A549 (cell line): ENCODE data around the gene MYOZ3. TPM values are rescaled to one million over a fixed set of nuclear protein-coding genes. Genes with fewer than 3 reads are reported as not detected.
A peak's percentile ranks its signal among the peaks of the same experiment; 100 is the strongest.

Experiments
- ATAC-seq, 2 experiments: fragments of 200-7000 bp in 1 of 2; fragments of >200 bp in 1 of 2; cut with Nextera tagmentation in 1 of 2; cut with Tn5 transposase in 1 of 2; 3 replicates each; pipeline versions ENCODE4 v1.8.0 to v1.9.1; 2018 to 2020; ENCODE audit warnings: mild to moderate bottlenecking in 1 of 2, moderate library complexity in 1 of 2
- CTCF ChIA-PET: fragments of 300-600 bp; sonication (Branson Sonifier 250); formaldehyde crosslinking; extraction: SDS; loops from one replicate; lab custom pipeline; 2021; ENCODE audit warnings: antibody characterized with exemption, inconsistent platforms; lab: Yijun Ruan, JAX
- POLR2A ChIA-PET: fragments of 350-600 bp; formaldehyde crosslinking; extraction: SDS; loops from one replicate; lab custom pipeline; 2021; ENCODE audit warnings: antibody characterized with exemption, inconsistent platforms; lab: Yijun Ruan, JAX
- DNase-seq, 2 experiments: peaks; one replicate each; pipeline versions ENCODE4 v3.0.0 to v3.0.0-alpha.2; 2011 to 2016; ENCODE audit warnings: low read depth in 1 of 2, low spot score in 1 of 2
- FAIRE-seq: peaks from 2 replicates; lab custom pipeline; 2011; peaks lifted over from hg19 to GRCh38; lab: Jason Lieb, UNC
- H3K27ac ChIP-seq, 2 experiments: fragments of >200 bp; sonication (Bioruptor Twin); formaldehyde crosslinking; 3 replicates each; pipeline ENCODE4 v1.5.1; 2016 to 2017
- H3K4me1 ChIP-seq: fragments of >200 bp; sonication (Bioruptor Twin); formaldehyde crosslinking; 3 replicates; pipeline ENCODE4 v1.6.1; 2016
- H3K4me2 ChIP-seq: fragments of >200 bp; sonication (Bioruptor Twin); formaldehyde crosslinking; 3 replicates; pipeline ENCODE4 v1.6.1; 2016
- H3K4me3 ChIP-seq: fragments of >200 bp; sonication (Bioruptor Twin); formaldehyde crosslinking; 3 replicates; pipeline ENCODE4 v1.5.1; 2016
- H3K9me3 ChIP-seq: fragments of >200 bp; sonication (Bioruptor Twin); formaldehyde crosslinking; 3 replicates; pipeline ENCODE4 v1.6.1; 2016
- BHLHE40 ChIP-seq: IDR thresholded peaks from 2 replicates; pipeline ENCODE4 v1.6.1; 2012; ENCODE audit warnings: low read depth, low read length, inconsistent platforms
- CBX8 ChIP-seq: fragments of 200-600 bp; sonication (generic); IDR thresholded peaks from 2 replicates; pipeline ENCODE4 v1.6.1; 2016
- CEBPB ChIP-seq, 2 experiments: fragments of >200 bp in 1 of 2; sonication (Bioruptor Twin) in 1 of 2; formaldehyde crosslinking in 1 of 2; IDR thresholded peaks; 2 replicates each; pipeline ENCODE4 v1.6.1; 2012 to 2016
- CHD2 ChIP-seq: fragments of 150-350 bp; IDR thresholded peaks from 2 replicates; pipeline ENCODE4 v1.6.1; 2014; ENCODE audit warnings: low read length; ENCODE audit not compliant: partially characterized antibody
- CHD4 ChIP-seq: fragments of 200-600 bp; sonication (generic); IDR thresholded peaks from 2 replicates; pipeline ENCODE4 v1.6.1; 2016; ENCODE audit warnings: antibody characterized with exemption, mild to moderate bottlenecking, borderline replicate concordance
- CTCF ChIP-seq: fragments of >200 bp; sonication (Bioruptor Twin); formaldehyde crosslinking; IDR thresholded peaks from 3 replicates; pipeline ENCODE4 v1.5.1; 2016
- EHF ChIP-seq: fragments of 250-450 bp; sonication (Bioruptor Pico); IDR thresholded peaks from 2 replicates; pipeline ENCODE4 v1.5.0; 2020; ENCODE audit warnings: mild to moderate bottlenecking
- EHMT2 ChIP-seq: fragments of 200-600 bp; sonication (generic); IDR thresholded peaks from 2 replicates; pipeline ENCODE4 v1.6.1; 2016; ENCODE audit warnings: antibody characterized with exemption, low read depth, mild to moderate bottlenecking, moderate library complexity
- ELK1 ChIP-seq: fragments of 150-350 bp; IDR thresholded peaks from 2 replicates; pipeline ENCODE4 v1.6.1; 2014; ENCODE audit warnings: low read depth, mild to moderate bottlenecking, low read length
- EP300 ChIP-seq, 2 experiments: fragments of >200 bp; sonication (Bioruptor Twin); formaldehyde crosslinking; IDR thresholded peaks; 2 replicates in 1 of 2; 3 replicates in 1 of 2; pipeline ENCODE4 v1.6.1; 2016 to 2017
- FOSL2 ChIP-seq, 2 experiments: fragments of 450-650 bp in 1 of 2; fragments of >200 bp in 1 of 2; sonication (Bioruptor Twin) in 1 of 2; formaldehyde crosslinking; IDR thresholded peaks; 2 replicates each; pipeline versions ENCODE4 v1.5.0 to v1.6.1; 2016 to 2020; ENCODE audit warnings: mild to moderate bottlenecking in 1 of 2, moderate library complexity in 1 of 2
- GATA3 ChIP-seq: IDR thresholded peaks from 2 replicates; pipeline ENCODE4 v1.6.1; 2012; ENCODE audit warnings: borderline replicate concordance
- HDAC2 ChIP-seq: fragments of 200-600 bp; sonication (generic); IDR thresholded peaks from 2 replicates; pipeline ENCODE4 v1.6.1; 2016
- HEYL ChIP-seq: fragments of 250-450 bp; sonication (Bioruptor Pico); IDR thresholded peaks from 2 replicates; pipeline ENCODE4 v1.8.0; 2021; ENCODE audit warnings: mild to moderate bottlenecking, moderate library complexity
- HOXA7 ChIP-seq: fragments of 250-450 bp; sonication (Bioruptor Pico); IDR thresholded peaks from 2 replicates; pipeline ENCODE4 v1.5.0; 2020; ENCODE audit warnings: mild to moderate bottlenecking, moderate library complexity
- HOXB5 ChIP-seq: fragments of 250-450 bp; sonication (Bioruptor Pico); IDR thresholded peaks from 2 replicates; pipeline ENCODE4 v1.5.0; 2020; ENCODE audit warnings: mild to moderate bottlenecking, moderate library complexity
- JUN ChIP-seq, 2 experiments: fragments of >200 bp; sonication (Bioruptor Twin); formaldehyde crosslinking; IDR thresholded peaks; 2 replicates in 1 of 2; 3 replicates in 1 of 2; pipeline ENCODE4 v1.6.1; 2016 to 2017
- JUNB ChIP-seq: fragments of >200 bp; sonication (Bioruptor Twin); formaldehyde crosslinking; IDR thresholded peaks from 2 replicates; pipeline ENCODE4 v1.6.1; 2016
- MAFK ChIP-seq: fragments of 450-650 bp; IDR thresholded peaks from 2 replicates; pipeline ENCODE4 v1.6.1; 2014; ENCODE audit not compliant: partially characterized antibody
- MAX ChIP-seq: IDR thresholded peaks from 2 replicates; pipeline ENCODE4 v1.6.1; 2012
- MAZ ChIP-seq: fragments of 150-350 bp; IDR thresholded peaks from 2 replicates; pipeline ENCODE4 v1.6.1; 2014; ENCODE audit warnings: antibody characterized with exemption, low read depth, low read length, borderline replicate concordance
- NR3C1 ChIP-seq: fragments of >200 bp; sonication (Bioruptor Twin); formaldehyde crosslinking; IDR thresholded peaks from 3 replicates; pipeline ENCODE4 v1.6.1; 2017
- PBX3 ChIP-seq: IDR thresholded peaks from 2 replicates; pipeline ENCODE4 v1.6.1; 2012
- PHF8 ChIP-seq: fragments of 200-600 bp; sonication (generic); IDR thresholded peaks from 2 replicates; pipeline ENCODE4 v1.6.1; 2016; ENCODE audit warnings: low read depth, mild to moderate bottlenecking, antibody characterized with exemption, moderate library complexity, borderline replicate concordance
- POLR2AphosphoS2 ChIP-seq: conservative IDR thresholded peaks from 2 replicates; pipeline ENCODE4 v1.6.1; 2012; ENCODE audit warnings: low read length, improper control_type of control experiment, inconsistent platforms
- RAD21 ChIP-seq, 2 experiments: fragments of >200 bp in 1 of 2; sonication (Bioruptor Twin) in 1 of 2; formaldehyde crosslinking in 1 of 2; IDR thresholded peaks in 1 of 2; conservative IDR thresholded peaks in 1 of 2; 2 replicates in 1 of 2; 3 replicates in 1 of 2; pipeline ENCODE4 v1.6.1; 2012 to 2018; ENCODE audit warnings: inconsistent platforms in 1 of 2
- RARB ChIP-seq: fragments of 250-450 bp; sonication (Bioruptor Pico); IDR thresholded peaks from 2 replicates; pipeline ENCODE4 v1.8.0; 2021; ENCODE audit warnings: mild to moderate bottlenecking, moderate library complexity
- REST ChIP-seq: fragments of 200-600 bp; sonication (generic); IDR thresholded peaks from 2 replicates; pipeline ENCODE4 v1.6.1; 2016; ENCODE audit warnings: antibody characterized with exemption, mild to moderate bottlenecking, moderate library complexity
- RFX5 ChIP-seq: fragments of 450-650 bp; IDR thresholded peaks from 2 replicates; pipeline ENCODE4 v1.7.1; 2014; ENCODE audit warnings: antibody characterized with exemption, mild to moderate bottlenecking, moderate library complexity
- SMC3 ChIP-seq: fragments of >200 bp; sonication (Bioruptor Twin); formaldehyde crosslinking; IDR thresholded peaks from 3 replicates; pipeline ENCODE4 v1.6.1; 2018; ENCODE audit warnings: inconsistent platforms
- USF2 ChIP-seq: fragments of 450-650 bp; IDR thresholded peaks from 2 replicates; pipeline ENCODE4 v1.6.1; 2014; ENCODE audit warnings: antibody characterized with exemption
- ZSCAN20 ChIP-seq: fragments of 250-450 bp; sonication (Bioruptor Pico); IDR thresholded peaks from 2 replicates; pipeline ENCODE4 v1.8.0; 2022; ENCODE audit warnings: mild to moderate bottlenecking, moderate library complexity
- WGBS: methylation state at CpG from one replicate; pipeline ENCODE4 v1.1.6; 2017; ENCODE audit errors: missing lambda C conversion rate; 5-methylcytosine and 5-hydroxymethylcytosine counted together
- polyA plus RNA-seq, 4 experiments: library from polyadenylated mRNA; depleted of rRNA in 3 of 4; stranded (reverse); fragments of >200 nt; fragmentation: RNase III in 1 of 4; extraction: RNeasy Plus Mini Kit Qiagen cat#74134 plus additional on column Dnase treatment in 1 of 4; gene quantifications; 2 replicates in 3 of 4; 3 replicates in 1 of 4; pipeline ENCODE4 v1.2.3, GENCODE V29; 2011 to 2017

MYOZ3 gene
- polyA plus RNA-seq, 2 of the 4 experiments (the other 2 are of a cell fraction) = 0.06 to 0.09 TPM

- TF ChIP-seq HOXB5 = no peak
- TF ChIP-seq CBX8 = no peak
- no peak for TF ChIP-seq MAZ
- no peak for TF ChIP-seq EHMT2
- TF ChIP-seq RAD21 (conservative IDR thresholded peaks at IDR 0.05 in 1 of 2, IDR thresholded peaks at IDR 0.05 in 1 of 2) = peak; percentile 47 to 57; a peak in 4 of 5 replicates
- no peak for TF ChIP-seq PHF8
- no peak for TF ChIP-seq CHD4
- TF ChIP-seq MAFK = no peak
- TF ChIP-seq JUN (IDR thresholded peaks at IDR 0.05) = no peak
- peak; percentile 45 for TF ChIP-seq CTCF
- no peak for TF ChIP-seq HOXA7 (CRISPR knock-in tag)
- TF ChIP-seq EHF = no peak
- TF ChIP-seq SMC3 = peak; percentile 32; the same call in 2 of the 3 replicates
- TF ChIP-seq JUNB = no peak
- TF ChIP-seq RFX5 = no peak
- no peak for TF ChIP-seq ELK1
- no peak for TF ChIP-seq USF2
- no peak for TF ChIP-seq BHLHE40
- no peak for TF ChIP-seq EP300 (IDR thresholded peaks at IDR 0.05)
- Histone ChIP-seq H3K4me1 (no peaks in the 10 kb centered on the region), H3K4me2 (no peak overlapping the region), H3K27ac (no peak overlapping the region), H3K4me3 (no peak overlapping the region), H3K9me3 (no peaks in the 10 kb centered on the region)
- peak; percentile 62 to 65; a peak in 4 of 6 replicates for ATAC-seq
- ChIA-PET CTCF (interaction anchor here (1.3 to 2.2 kb wide), 3 partner anchors 137 to 150 kb away, joined by 3 to 7 read pairs (median 6); no protein-coding TSS in a partner anchor), POLR2A (no interaction called here)
- DNase-seq = peak; percentile 13 to 14
- no peak for FAIRE-seq
- WGBS = 57% methylated on average over 2 of the region's 2 CpGs
Observed at GRCh38 chr5:150710165-150710564, 49.1 kb downstream of the MYOZ3 start.

- ATAC-seq (no peak), DNase-seq (no peak), FAIRE-seq (no peak)
- Histone ChIP-seq H3K4me1 (no peaks in the 10 kb centered on the region), H3K4me3 (no peak overlapping the region), H3K27ac (no peak overlapping the region), H3K4me2 (no peak overlapping the region), H3K9me3 (no peaks in the 10 kb centered on the region)
- ChIA-PET CTCF (no interaction called here), POLR2A (no interaction called here)
- 89% methylated on average over 2 of the region's 2 CpGs for WGBS
- TF ChIP-seq NR3C1 (no peak), CEBPB (IDR thresholded peaks at IDR 0.05) (no peak), PBX3 (no peak), POLR2AphosphoS2 (no peak), MAX (no peak), ZSCAN20 (no peak), RARB (CRISPR knock-in tag) (no peak), MAZ (no peak), CBX8 (no peak), FOSL2 (IDR thresholded peaks at IDR 0.05) (no peak), FOSL2 (CRISPR knock-in tag; IDR thresholded peaks at IDR 0.05) (no peak), CHD2 (no peak), EHMT2 (no peak), RFX5 (no peak), HEYL (no peak), GATA3 (no peak), HDAC2 (no peak), REST (no peak)
Observed at GRCh38 chr5:150723845-150724244, 62.8 kb downstream of the MYOZ3 start.
